ENCODE measurements around the gene METTL3. TPM values are rescaled to one million over a fixed set of nuclear protein-coding genes. Genes with fewer than 3 reads are reported as not detected.

METTL3 gene
- total RNA-seq, 1 donor from 2014 or later: 81.7 TPM

GRCh38 chr14:21535545-21536417, 24.6 kb upstream of the METTL3 start:
- DNase-seq (ENCODE audit: low read depth): no peak
- H3K4me3 ChIP-seq (ENCODE audit: low read depth, low read length): no peak overlapping the region
- no peak for TF ChIP-seq CTCF (conservative IDR thresholded peaks at IDR 0.05; ENCODE audit: low read depth, low read length)

GRCh38 chr14:21534576-21534975, 23.4 kb upstream of the METTL3 start:
- no peak overlapping the region for H3K4me3 ChIP-seq (ENCODE audit: low read depth, low read length)
- no peak for TF ChIP-seq CTCF (conservative IDR thresholded peaks at IDR 0.05; ENCODE audit: low read depth, low read length)
- DNase-seq (ENCODE audit: low read depth): no peak

- H3K4me3 ChIP-seq (ENCODE audit: low read depth, low read length): no peak overlapping the region
- no peak for DNase-seq (ENCODE audit: low read depth)
- TF ChIP-seq CTCF (conservative IDR thresholded peaks at IDR 0.05; ENCODE audit: low read depth, low read length): no peak
Measured at GRCh38 chr14:21533294-21533693, 22.2 kb upstream of the METTL3 start.

- TF ChIP-seq CTCF (conservative IDR thresholded peaks at IDR 0.05; ENCODE audit: low read depth, low read length): no peak
- no peak for DNase-seq (ENCODE audit: low read depth)
Measured at GRCh38 chr14:21529515-21529914, 18.4 kb upstream of the METTL3 start.

GRCh38 chr14:21528381-21529348, 17.5 kb upstream of the METTL3 start:
- TF ChIP-seq CTCF (conservative IDR thresholded peaks at IDR 0.05; ENCODE audit: low read depth, low read length): no peak
- no peak overlapping the region for H3K4me3 ChIP-seq (ENCODE audit: low read depth, low read length)
- DNase-seq (ENCODE audit: low read depth): no peak

More at GRCh38 chr14:21529515-21529914, 18.4 kb upstream of the METTL3 start:
- H3K4me3 ChIP-seq (ENCODE audit: low read depth, low read length): no peak overlapping the region

- no peak overlapping the region for H3K4me3 ChIP-seq (ENCODE audit: low read depth, low read length)
- DNase-seq (ENCODE audit: low read depth): no peak
- no peak for TF ChIP-seq CTCF (conservative IDR thresholded peaks at IDR 0.05; ENCODE audit: low read depth, low read length)
Measured at GRCh38 chr14:21527318-21527679, 16.2 kb upstream of the METTL3 start.

Measured in epithelial cell of proximal tubule (primary cell).